Stimulated activated CD4-positive, alpha-beta T cell treated with anti-CD3 and anti-CD28 coated beads, TNF-alpha, amount 100 ng/mL, for 1 hour (primary cell): ENCODE results near the gene IQCK.
A peak's percentile ranks its signal among the peaks of the same experiment; 100 is the strongest.

Experiments
- DNase-seq, 3 donors: peaks; one replicate each; pipeline ENCODE4 v3.0.0-alpha.2; 2020; ENCODE audit warnings: low read depth in 3 of 3, low spot score in 1 of 3

IQCK gene

GRCh38 chr16:19882646-19883045, 164.6 kb downstream of the IQCK start:
- DNase-seq = no peak

GRCh38 chr16:19883296-19883965, 165.4 kb downstream of the IQCK start:
- no peak for DNase-seq

GRCh38 chr16:19883966-19884485, 166.0 kb downstream of the IQCK start:
- no peak for DNase-seq

- DNase-seq = peak in 2 of 3 donors; percentile 20 to 31
These were observed 166.8 kb downstream of the IQCK start, which contains the start of gene GPRC5B for GRCh38 chr16:19884611-19885450. TSS of gene GPRC5B (minus strand) at chr16:19884848. CDS start at chr16:19872845, 12,003 bp downstream.

- no peak for DNase-seq
These were observed 167.5 kb downstream of the IQCK start for GRCh38 chr16:19885451-19886072.

GRCh38 chr16:19886073-19886941, 168.2 kb downstream of the IQCK start:
- peak; percentile 46 to 77 (median 64) for DNase-seq

GRCh38 chr16:19888834-19889233, 170.8 kb downstream of the IQCK start:
- DNase-seq = no peak

GRCh38 chr16:19890901-19891300, 172.8 kb downstream of the IQCK start:
- no peak for DNase-seq

- DNase-seq = no peak
These were observed 174.8 kb downstream of the IQCK start for GRCh38 chr16:19892902-19893301.

- DNase-seq = no peak
These were observed 176.5 kb downstream of the IQCK start for GRCh38 chr16:19894586-19894985.

- no peak for DNase-seq
These were observed 178.9 kb downstream of the IQCK start for GRCh38 chr16:19896951-19897350.

GRCh38 chr16:19898166-19898565, 180.1 kb downstream of the IQCK start:
- no peak for DNase-seq

- DNase-seq = no peak
These were observed 181.0 kb downstream of the IQCK start for GRCh38 chr16:19898924-19899604.

- DNase-seq = no peak
These were observed 181.5 kb downstream of the IQCK start for GRCh38 chr16:19899605-19899955.

GRCh38 chr16:19901164-19901563, 183.1 kb downstream of the IQCK start:
- DNase-seq = no peak

GRCh38 chr16:19907161-19907992, 189.3 kb downstream of the IQCK start:
- DNase-seq = peak; percentile 21 to 54 (median 37)
